CD14-positive monocyte (primary cell): ENCODE data around the gene TMEM14B. TPM values are rescaled to one million over a fixed set of nuclear protein-coding genes. Genes with fewer than 3 reads are reported as not detected.
"Not testable (repeated sequence)": the region's sequence is repeated elsewhere in the genome, so short reads cannot be mapped to it uniquely, and the experiment has no call there.

ENCODE experiments used
- DNase-seq, 3 donors: peaks; one replicate each; pipeline ENCODE4 v3.0.0-alpha.2; 2011 to 2022
- H2AFZ ChIP-seq: 2 replicates; pipeline ENCODE4 v1.6.0; 2012; ENCODE audit warnings: mild to moderate bottlenecking, low read depth, low read length, inconsistent platforms; ENCODE audit not compliant: insufficient read depth, poor library complexity, severe bottlenecking
- H3K27ac ChIP-seq, 2 donors: 1 replicate in 1 of 2; 2 replicates in 1 of 2; pipeline ENCODE4 v1.5.1; 2012 to 2013; ENCODE audit warnings: low read length in 2 of 2, control low read depth in 1 of 2, inconsistent platforms in 1 of 2, low read depth in 1 of 2, mild to moderate bottlenecking in 1 of 2
- H3K27me3 ChIP-seq, 2 donors: one replicate each; pipeline versions ENCODE4 v1.6.0 to v1.6.1; 2011 to 2013; ENCODE audit warnings: low read length in 2 of 2; ENCODE audit not compliant: control insufficient read depth in 2 of 2, insufficient read depth in 2 of 2
- H3K36me3 ChIP-seq, 2 donors: replicated peaks in 1 of 2; 1 replicate in 1 of 2; 2 replicates in 1 of 2; pipeline versions ENCODE4 v1.5.1 to v1.6.1; 2012 to 2013; ENCODE audit warnings: low read length in 2 of 2, control low read depth in 1 of 2, inconsistent platforms in 1 of 2, mild to moderate bottlenecking in 1 of 2; ENCODE audit not compliant: insufficient read depth in 2 of 2, control insufficient read depth in 1 of 2
- H3K4me1 ChIP-seq, 2 donors: 1 replicate in 1 of 2; 2 replicates in 1 of 2; pipeline versions ENCODE4 v1.5.1 to v1.6.1; 2012 to 2013; ENCODE audit warnings: low read length in 2 of 2, control low read depth in 1 of 2, inconsistent platforms in 1 of 2, mild to moderate bottlenecking in 1 of 2, moderate library complexity in 1 of 2; ENCODE audit not compliant: insufficient read depth in 2 of 2, control insufficient read depth in 1 of 2
- H3K4me2 ChIP-seq: replicated peaks from 2 replicates; pipeline ENCODE3; 2012; ENCODE audit warnings: low read length, moderate library complexity, mild to moderate bottlenecking; ENCODE audit not compliant: poor library complexity, severe bottlenecking; ENCODE audit errors: extremely low read depth
- H3K4me3 ChIP-seq, 3 experiments: fragments of 200-600 bp in 1 of 3; sonication (generic) in 1 of 3; replicated peaks in 1 of 3; 1 replicate in 2 of 3; 2 replicates in 1 of 3; pipeline ENCODE4 v1.5.1; 2011 to 2013; ENCODE audit warnings: low read length in 3 of 3, mild to moderate bottlenecking in 3 of 3, control low read depth in 2 of 3, low read depth in 2 of 3, inconsistent platforms in 1 of 3, moderate library complexity in 1 of 3
- H3K79me2 ChIP-seq: 2 replicates; pipeline ENCODE4 v1.6.0; 2012; ENCODE audit warnings: mild to moderate bottlenecking, control low read depth, inconsistent platforms, low read length, moderate library complexity; ENCODE audit not compliant: insufficient read depth
- H3K9ac ChIP-seq: 2 replicates; pipeline ENCODE4 v1.6.0; 2017; ENCODE audit warnings: low read length, mild to moderate bottlenecking; ENCODE audit not compliant: insufficient read depth, poor library complexity, severe bottlenecking
- H3K9me3 ChIP-seq, 2 donors: replicated peaks in 1 of 2; 1 replicate in 1 of 2; 2 replicates in 1 of 2; pipeline versions ENCODE4 v1.5.1 to v1.6.1; 2012 to 2013; ENCODE audit warnings: low read length in 2 of 2, control low read depth in 1 of 2; ENCODE audit not compliant: control insufficient read depth in 1 of 2, insufficient read depth in 1 of 2
- H4K20me1 ChIP-seq: 2 replicates; pipeline ENCODE4 v1.6.0; 2012; ENCODE audit warnings: mild to moderate bottlenecking, low read length, control low read depth, moderate library complexity; ENCODE audit not compliant: insufficient read depth
- H3K27ac Mint-ChIP-seq, 7 donors: one replicate each; pipeline ENCODE4 v1.8.0; 2020; ENCODE audit warnings: mild to moderate bottlenecking in 7 of 7, mixed read lengths in 7 of 7, moderate library complexity in 6 of 7, inconsistent platforms in 2 of 7
- H3K27me3 Mint-ChIP-seq, 3 donors: one replicate each; pipeline ENCODE4 v1.8.0; 2021 to 2022; ENCODE audit warnings: low read depth in 3 of 3, mild to moderate bottlenecking in 3 of 3, mixed read lengths in 3 of 3, moderate library complexity in 3 of 3, inconsistent platforms in 1 of 3
- H3K36me3 Mint-ChIP-seq, 2 donors: one replicate each; pipeline ENCODE4 v1.8.0; 2020; ENCODE audit warnings: mixed read lengths in 2 of 2, inconsistent platforms in 1 of 2, mild to moderate bottlenecking in 1 of 2
- H3K4me1 Mint-ChIP-seq: one replicate; pipeline ENCODE4 v1.8.0; 2020; ENCODE audit warnings: mild to moderate bottlenecking, mixed read lengths
- H3K4me3 Mint-ChIP-seq, 2 donors: one replicate each; pipeline ENCODE4 v1.8.0; 2020; ENCODE audit warnings: mild to moderate bottlenecking in 2 of 2, mixed read lengths in 2 of 2, moderate library complexity in 1 of 2
- H3K9me3 Mint-ChIP-seq, 7 donors: one replicate each; pipeline ENCODE4 v1.8.0; 2020 to 2022; ENCODE audit warnings: mixed read lengths in 7 of 7, mild to moderate bottlenecking in 6 of 7, moderate library complexity in 6 of 7, inconsistent platforms in 2 of 7
- CTCF ChIP-seq: fragments of 200-600 bp; IDR thresholded peaks from one replicate; pipeline ENCODE4 v1.8.0; 2022; ENCODE audit warnings: antibody characterized with exemption, mild to moderate bottlenecking
- WGBS: methylation state at CpG from one replicate; pipeline ENCODE4 v1.1.5; 2013; ENCODE audit warnings: missing lambda C conversion rate; ENCODE audit not compliant: insufficient coverage; 5-methylcytosine and 5-hydroxymethylcytosine counted together
- intact Hi-C, 2 donors: fragments of 100-400 bp; cut with micrococcal nuclease; formaldehyde crosslinking; loops; one replicate each; pipeline versions ENCODE4 v1.15.0 to v1.15.1; 2023
- polyA plus RNA-seq, 3 donors: library from polyadenylated mRNA; depleted of rRNA in 1 of 3; unstranded in 2 of 3; stranded (reverse) in 1 of 3; fragments of 300-500 nt in 2 of 3; fragments of >200 nt in 1 of 3; fragmentation: Illumina TruSeq in 2 of 3; gene quantifications; 1 replicate in 2 of 3; 2 replicates in 1 of 3; pipeline ENCODE4 v1.2.3, GENCODE V29; 2012 to 2021

The TMEM14B gene
- polyA plus RNA-seq, 3 donors: 38.8 to 185 (median 141) TPM

GRCh38 chr6:10740061-10740460 lies 7.5 kb upstream of the TMEM14B start:
- Histone ChIP-seq H3K79me2 (no peaks in the 10 kb centered on the region), H3K4me3 (no peak overlapping the region), H3K27ac (no peak overlapping the region), H3K9ac (no peak overlapping the region), H3K4me2 (no peak overlapping the region), H3K4me1 (no peaks in the 10 kb centered on the region), H3K27me3 (no peaks in the 10 kb centered on the region), H2AFZ (no peak overlapping the region), H3K36me3 (no peaks in the 10 kb centered on the region), H3K9me3 (peaks cover 0 to 2% of the 10 kb centered on the region in 2 donors), H4K20me1 (no peaks in the 10 kb centered on the region)
- Mint-ChIP-seq H3K27ac (no peak overlapping the region), H3K4me3 (no peak overlapping the region), H3K9me3 (peaks cover 0 to 6% (median 4%) of the 10 kb centered on the region in 7 donors), H3K36me3 (peaks cover 0 to 17% of the 10 kb centered on the region in 2 donors), H3K27me3 (peaks cover 0 to 1% (median 0%) of the 10 kb centered on the region in 3 donors), H3K4me1 (no peaks in the 10 kb centered on the region)
- no peak for DNase-seq
- intact Hi-C loops: no loop called here
- TF ChIP-seq CTCF: no peak

- H2AFZ ChIP-seq, H3K27ac ChIP-seq, H3K9me3 Mint-ChIP-seq, H3K79me2 ChIP-seq, H3K27me3 Mint-ChIP-seq, H3K27me3 ChIP-seq, DNase-seq, H3K9me3 ChIP-seq, H4K20me1 ChIP-seq, H3K4me2 ChIP-seq, H3K4me1 ChIP-seq, intact Hi-C loops, H3K36me3 ChIP-seq, H3K4me3 Mint-ChIP-seq, H3K27ac Mint-ChIP-seq, H3K9ac ChIP-seq, H3K4me1 Mint-ChIP-seq, H3K4me3 ChIP-seq: not testable (repeated sequence)
- H3K36me3 Mint-ChIP-seq: peaks cover 0 to 19% of the 10 kb centered on the region in 2 donors
- WGBS: 80% methylated on average over 3 of the region's 4 CpGs
Observed at GRCh38 chr6:10741643-10742042, 6.0 kb upstream of the TMEM14B start.
